Astrocyte of the cerebellum (primary cell): ENCODE results near the gene FOXF1.

Experiments used
- DNase-seq: peaks from one replicate; pipeline ENCODE4 v3.0.0-alpha.2; 2011; ENCODE audit warnings: low read depth
- H3K4me3 ChIP-seq: 2 replicates; pipeline ENCODE4 v1.5.1; 2011; ENCODE audit warnings: mild to moderate bottlenecking, low read depth, low read length, moderate library complexity
- in situ Hi-C: cut with HindIII; loops from 2 replicates; pipeline ENCODE4 v1.10.0; 2017; ENCODE audit warnings: low sequenced_read_pairs
- TF ChIP-seq, protein P1 (sequence below): IDR thresholded peaks from 2 replicates; pipeline ENCODE4 v1.5.1; 2012; ENCODE audit warnings: low read length, low read depth, moderate library complexity, mild to moderate bottlenecking; ENCODE audit errors: missing control alignments

FOXF1 gene

DNA sequence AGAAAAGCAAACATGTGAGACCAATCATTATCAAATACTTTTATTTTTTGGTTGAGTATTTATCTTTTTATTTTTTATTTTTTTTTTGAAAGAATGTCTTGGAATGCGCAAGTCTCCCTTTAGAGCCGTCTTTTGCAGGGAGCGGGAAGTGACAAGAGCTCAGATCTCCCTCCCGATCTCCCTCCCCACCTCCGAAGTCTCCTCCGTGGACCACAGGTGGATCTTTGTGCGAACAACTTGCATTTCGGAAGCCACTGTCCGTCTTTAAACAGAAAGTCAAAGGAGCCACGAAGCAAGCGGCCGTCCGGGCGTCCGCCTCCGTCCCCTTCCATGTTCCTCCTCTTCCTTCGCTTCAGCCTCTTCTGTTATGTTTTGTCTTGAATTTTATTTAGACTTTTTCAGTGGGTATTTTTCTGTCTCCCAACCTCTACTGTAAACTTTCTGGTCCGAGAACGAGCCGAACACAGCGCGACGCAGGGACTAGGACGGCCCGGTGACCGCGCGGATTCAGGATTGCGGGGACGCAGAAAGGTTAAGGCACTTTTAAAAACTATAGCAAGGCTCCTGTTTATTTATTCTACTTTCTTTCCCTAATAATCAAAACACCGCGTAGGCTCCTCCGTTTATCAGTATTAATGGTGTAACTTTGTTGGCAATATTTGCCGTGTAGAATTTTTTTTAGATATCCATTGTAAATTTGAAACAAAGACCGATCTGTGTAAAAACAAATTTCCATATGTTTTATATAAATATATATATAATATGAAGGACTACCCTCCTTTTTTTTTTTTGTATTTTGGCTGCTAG lies 3.3 kb downstream of the FOXF1 start:
- TF ChIP-seq, protein P1, sequence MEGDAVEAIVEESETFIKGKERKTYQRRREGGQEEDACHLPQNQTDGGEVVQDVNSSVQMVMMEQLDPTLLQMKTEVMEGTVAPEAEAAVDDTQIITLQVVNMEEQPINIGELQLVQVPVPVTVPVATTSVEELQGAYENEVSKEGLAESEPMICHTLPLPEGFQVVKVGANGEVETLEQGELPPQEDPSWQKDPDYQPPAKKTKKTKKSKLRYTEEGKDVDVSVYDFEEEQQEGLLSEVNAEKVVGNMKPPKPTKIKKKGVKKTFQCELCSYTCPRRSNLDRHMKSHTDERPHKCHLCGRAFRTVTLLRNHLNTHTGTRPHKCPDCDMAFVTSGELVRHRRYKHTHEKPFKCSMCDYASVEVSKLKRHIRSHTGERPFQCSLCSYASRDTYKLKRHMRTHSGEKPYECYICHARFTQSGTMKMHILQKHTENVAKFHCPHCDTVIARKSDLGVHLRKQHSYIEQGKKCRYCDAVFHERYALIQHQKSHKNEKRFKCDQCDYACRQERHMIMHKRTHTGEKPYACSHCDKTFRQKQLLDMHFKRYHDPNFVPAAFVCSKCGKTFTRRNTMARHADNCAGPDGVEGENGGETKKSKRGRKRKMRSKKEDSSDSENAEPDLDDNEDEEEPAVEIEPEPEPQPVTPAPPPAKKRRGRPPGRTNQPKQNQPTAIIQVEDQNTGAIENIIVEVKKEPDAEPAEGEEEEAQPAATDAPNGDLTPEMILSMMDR, result no peak
- H3K4me3 ChIP-seq, result peak overlapping the region; percentile 71
- in situ Hi-C loops, result no loop called here
- DNase-seq, result no peak

DNA sequence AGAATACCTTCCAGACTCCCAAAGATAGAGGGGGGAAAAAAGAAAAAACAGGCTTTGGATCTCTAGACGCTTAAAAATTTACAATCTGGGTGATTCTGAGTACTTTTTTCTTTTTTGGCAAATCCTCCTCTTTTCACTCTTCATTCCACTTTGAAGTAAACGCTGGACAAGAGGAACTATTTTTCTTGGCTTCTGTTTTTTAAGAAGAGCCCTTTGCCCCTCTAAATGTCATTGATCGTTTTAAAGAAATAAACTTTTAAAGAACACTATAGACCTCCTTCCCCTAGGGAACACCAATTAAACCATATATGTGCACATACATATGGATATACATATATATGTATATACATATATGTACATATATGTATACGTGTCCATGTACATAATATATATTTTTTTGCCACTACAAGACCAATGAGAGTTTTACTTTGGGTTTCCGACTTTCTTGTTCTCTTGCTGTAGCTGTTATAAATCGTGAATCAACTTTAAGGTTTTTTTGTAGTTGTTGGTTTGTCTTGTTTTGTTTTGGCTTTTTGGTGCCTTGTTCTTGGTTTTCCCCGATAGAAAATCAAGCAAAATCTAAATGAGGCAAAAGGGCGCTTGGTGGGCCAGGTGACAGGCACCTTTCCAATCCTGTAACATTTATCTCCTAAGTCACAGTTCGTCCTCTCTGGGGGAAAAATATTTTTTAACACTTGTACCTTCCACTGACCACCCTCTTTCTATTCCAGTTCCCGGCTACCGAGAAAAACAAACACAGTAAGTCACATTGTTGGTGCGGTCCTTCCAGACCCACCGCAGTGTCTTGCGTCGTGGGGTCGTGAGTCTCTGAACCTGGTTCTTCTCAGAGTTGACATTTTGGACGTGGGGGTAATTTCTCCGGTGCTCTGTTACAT lies 4.4 kb downstream of the FOXF1 start:
- H3K4me3 ChIP-seq, result peak overlapping the region; percentile 71
- in situ Hi-C loops, result loop anchor here (5.0 kb wide), 2 partner anchors 172 to 442 kb away; no protein-coding TSS in a partner anchor
- DNase-seq, result no peak
- TF ChIP-seq, protein P1, result no peak

DNA sequence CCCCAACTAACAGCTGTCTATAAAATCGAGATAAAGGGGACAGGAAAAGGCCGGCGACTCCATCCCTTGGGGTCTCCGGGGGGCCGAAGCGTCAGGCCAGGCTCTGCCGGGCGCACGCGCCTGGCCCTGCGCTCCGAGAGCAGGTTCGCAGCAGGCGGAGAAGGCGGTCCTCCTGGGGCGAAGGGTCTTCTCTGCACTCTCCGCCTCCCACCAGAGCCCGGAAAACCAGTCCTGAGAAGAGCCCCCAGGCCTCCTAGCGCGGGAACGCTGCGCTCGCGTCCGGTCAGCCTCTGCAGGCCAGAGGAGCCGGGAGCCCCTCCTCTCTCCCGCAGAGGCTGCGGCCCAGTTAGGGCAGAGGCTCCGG lies 5.1 kb downstream of the FOXF1 start:
- peak overlapping the region; percentile 71 for H3K4me3 ChIP-seq
- no peak for DNase-seq
- TF ChIP-seq, protein P1, result no peak
- in situ Hi-C loops, result loop anchor here (5.0 kb wide), 2 partner anchors 173 to 443 kb away; no protein-coding TSS in a partner anchor

DNA sequence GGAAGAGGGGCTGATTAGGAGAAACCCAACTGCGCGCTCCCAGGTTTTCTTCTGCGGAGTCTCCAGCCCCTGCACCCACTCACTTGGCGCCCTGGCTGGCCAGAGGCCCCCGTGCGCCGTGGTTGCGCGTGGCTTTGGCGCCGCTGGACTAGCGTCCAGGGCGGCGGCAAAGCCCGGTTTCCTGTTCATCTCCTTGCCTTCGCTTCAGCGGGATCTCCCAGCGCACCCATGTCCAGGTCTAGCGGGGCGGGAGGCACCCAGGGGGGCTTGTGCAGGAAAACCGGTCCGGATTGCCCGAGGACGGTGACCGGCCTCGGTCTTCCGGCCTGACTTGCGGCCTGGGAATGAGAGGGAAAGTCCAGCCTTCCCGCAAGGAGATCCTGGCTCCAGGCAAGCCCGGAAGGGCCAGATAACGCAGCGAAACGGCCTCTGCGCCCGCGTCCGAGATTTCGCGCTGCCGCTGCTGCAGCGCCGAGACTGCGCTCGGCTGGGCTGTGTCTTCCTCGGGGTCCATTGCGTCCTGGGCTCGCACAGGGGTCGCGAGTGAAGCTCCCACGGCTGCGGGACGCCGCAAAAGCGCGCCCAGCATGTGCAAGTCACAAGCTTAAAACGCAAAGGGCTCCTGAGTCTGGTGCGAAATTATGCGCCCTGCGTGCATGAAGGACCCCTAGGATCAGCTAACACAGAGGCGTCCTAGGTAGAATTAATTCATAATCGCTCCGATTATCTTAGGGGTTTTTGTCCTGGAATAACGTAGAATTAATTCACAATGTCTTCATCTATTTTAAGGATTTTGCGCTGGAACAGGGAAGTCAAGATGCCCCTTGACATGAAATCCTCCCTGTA lies 5.7 kb downstream of the FOXF1 start:
- no peak for DNase-seq
- H3K4me3 ChIP-seq, result peak overlapping the region; percentile 71
- TF ChIP-seq, protein P1, result no peak
- in situ Hi-C loops, result loop anchor here (5.0 kb wide), 2 partner anchors 174 to 444 kb away; no protein-coding TSS in a partner anchor

DNA sequence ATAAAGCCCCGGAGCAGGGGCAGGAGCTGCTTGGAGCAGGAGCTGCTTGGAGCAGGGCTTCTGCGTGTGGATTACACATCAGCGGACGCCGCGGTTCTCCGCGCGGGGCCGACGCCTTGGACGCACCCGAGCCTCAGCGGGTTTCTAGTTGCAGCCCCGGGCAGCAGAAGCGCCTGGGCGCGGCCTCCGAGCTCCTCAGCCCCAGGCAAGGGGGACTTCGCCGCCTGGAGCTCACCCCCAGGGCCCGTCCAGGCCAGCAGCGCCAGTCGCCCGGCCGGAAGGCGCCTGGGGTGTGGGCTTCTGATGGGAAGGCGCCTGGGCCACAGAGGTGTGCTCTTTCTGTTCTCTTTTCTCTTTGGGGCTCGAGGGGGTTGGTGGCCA lies 6.3 kb downstream of the FOXF1 start:
- in situ Hi-C loops, result loop anchor here (5.0 kb wide), 2 partner anchors 174 to 444 kb away; no protein-coding TSS in a partner anchor
- TF ChIP-seq, protein P1, result no peak
- peak overlapping the region; percentile 71 for H3K4me3 ChIP-seq
- no peak for DNase-seq

DNA sequence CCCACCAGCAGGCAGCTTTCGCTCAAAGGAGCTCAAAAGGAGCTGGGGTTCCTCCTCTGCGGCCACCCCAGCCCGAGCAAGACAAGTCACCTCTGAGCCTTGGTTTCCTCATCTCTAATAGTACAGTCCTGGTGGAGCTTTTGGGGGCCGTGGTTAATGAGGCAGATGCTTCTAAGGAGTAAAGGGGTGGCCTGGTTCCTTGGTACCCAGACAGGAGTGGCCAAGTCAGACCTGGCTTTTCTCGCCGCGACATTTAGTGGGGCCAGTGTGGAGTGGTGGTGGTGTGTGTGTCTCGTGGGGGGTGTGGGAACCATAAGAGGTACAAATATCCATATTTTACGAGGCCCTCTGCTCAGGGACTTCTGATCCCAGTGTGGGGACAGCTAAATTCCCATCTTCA lies 6.7 kb downstream of the FOXF1 start:
- in situ Hi-C loops, result loop anchor here (5.0 kb wide), 2 partner anchors 175 to 445 kb away; no protein-coding TSS in a partner anchor
- DNase-seq, result no peak
- H3K4me3 ChIP-seq, result peak overlapping the region; percentile 71
- TF ChIP-seq, protein P1, result no peak
